IPS DF 6.9 (cell line): ENCODE data around the gene IFNL1.

Experiments used
- DNase-seq: peaks from one replicate; pipeline ENCODE4 v3.0.0-alpha.2; 2013; ENCODE audit warnings: low read depth, low spot score
- H3K27ac ChIP-seq: one replicate; pipeline ENCODE4 v1.5.1; 2013; ENCODE audit warnings: low read length, control low read depth
- H3K27me3 ChIP-seq: 2 replicates; pipeline ENCODE4 v1.6.1; 2013; ENCODE audit warnings: mild to moderate bottlenecking, low read length; ENCODE audit not compliant: control insufficient read depth, insufficient read depth
- H3K36me3 ChIP-seq: 2 replicates; pipeline ENCODE4 v1.6.1; 2013; ENCODE audit warnings: low read length; ENCODE audit not compliant: control insufficient read depth, insufficient read depth
- H3K4me1 ChIP-seq: 2 replicates; pipeline ENCODE4 v1.6.1; 2013; ENCODE audit warnings: low read length; ENCODE audit not compliant: control insufficient read depth, insufficient read depth
- H3K4me3 ChIP-seq: 2 replicates; pipeline ENCODE4 v1.5.1; 2013; ENCODE audit warnings: mild to moderate bottlenecking, low read length
- H3K9me3 ChIP-seq: 2 replicates; pipeline ENCODE4 v1.6.1; 2013; ENCODE audit warnings: low read length, inconsistent platforms; ENCODE audit not compliant: control insufficient read depth, insufficient read depth
- WGBS: extraction: QIAGEN DNeasy Blood & Tissue Kit; methylation state at CpG from one replicate; pipeline ENCODE4 v1.1.7; 2013; ENCODE audit warnings: mixed read lengths, missing lambda C conversion rate; ENCODE audit not compliant: insufficient read length, insufficient coverage; 5-methylcytosine and 5-hydroxymethylcytosine counted together

IFNL1 gene

DNA sequence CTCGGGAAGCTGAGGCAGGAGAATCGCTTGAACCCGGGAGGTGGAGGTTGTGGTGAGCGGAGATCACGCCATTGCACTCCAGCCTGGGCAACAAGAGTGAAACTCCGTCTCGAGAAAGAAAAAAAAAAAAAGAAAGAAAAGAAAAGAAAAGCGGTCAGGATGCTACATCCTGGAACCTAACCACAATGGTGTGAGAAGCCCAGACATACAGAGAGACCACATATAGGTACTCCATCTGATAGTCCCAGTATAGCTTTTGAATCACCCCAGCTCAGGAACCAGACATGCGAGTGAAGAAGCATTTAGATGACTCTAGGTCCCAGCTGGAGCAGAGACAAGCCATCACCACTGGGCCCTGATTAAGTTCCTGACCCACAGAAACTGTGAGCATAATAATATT lies 3.2 kb downstream of the IFNL1 start:
- H3K27ac ChIP-seq, result no peak overlapping the region
- H3K4me3 ChIP-seq, result no peak overlapping the region
- no CpG with 5 or more reads among the region's 9 CpGs for WGBS
- DNase-seq, result no peak
- no peaks in the 10 kb centered on the region for H3K36me3 ChIP-seq
- no peaks in the 10 kb centered on the region for H3K4me1 ChIP-seq
- H3K9me3 ChIP-seq, result no peaks in the 10 kb centered on the region
- H3K27me3 ChIP-seq, result no peaks in the 10 kb centered on the region

DNA sequence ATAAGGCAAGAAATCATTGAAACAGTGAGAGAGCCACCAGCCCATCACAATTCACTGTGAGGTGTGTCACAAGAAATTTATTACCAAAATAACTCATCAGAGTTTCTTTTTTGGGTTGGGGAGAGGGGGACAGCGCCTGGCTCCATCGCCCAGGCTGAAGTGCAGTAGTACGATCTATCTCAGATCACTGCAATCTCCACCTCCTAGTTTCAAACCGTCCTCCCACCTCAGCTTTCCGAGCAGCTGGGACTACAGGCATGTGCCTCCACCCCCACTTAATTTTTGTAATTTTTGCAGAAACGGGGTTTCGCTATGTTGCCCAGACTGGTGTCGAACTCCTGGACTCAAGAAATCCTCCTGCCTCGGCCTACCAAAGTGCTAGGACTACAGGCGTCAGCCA lies 3.6 kb downstream of the IFNL1 start:
- WGBS, result no CpG with 5 or more reads among the region's 10 CpGs
- H3K36me3 ChIP-seq, result no peaks in the 10 kb centered on the region
- H3K4me1 ChIP-seq, result no peaks in the 10 kb centered on the region
- DNase-seq, result no peak
- no peak overlapping the region for H3K27ac ChIP-seq
- no peaks in the 10 kb centered on the region for H3K9me3 ChIP-seq
- no peaks in the 10 kb centered on the region for H3K27me3 ChIP-seq
- H3K4me3 ChIP-seq, result no peak overlapping the region

DNA sequence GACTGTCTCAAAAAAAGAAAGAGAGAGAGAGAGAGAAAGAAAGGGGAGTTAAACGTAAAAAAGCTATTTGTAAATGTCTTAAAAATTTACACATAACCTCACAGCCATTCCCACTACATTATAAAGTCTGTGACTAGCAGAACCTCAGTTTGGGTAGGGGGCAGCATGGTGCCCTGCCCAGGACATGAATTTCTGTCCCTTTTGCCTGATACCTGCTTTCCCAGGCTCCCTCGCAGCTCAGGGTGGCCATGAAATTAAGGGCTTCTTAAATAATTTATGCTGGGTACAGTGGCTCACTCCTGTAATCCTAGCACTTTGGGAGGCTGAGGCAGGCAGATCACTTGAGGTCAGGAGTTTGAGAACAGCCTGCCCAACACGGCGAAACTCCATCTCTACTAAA lies 4.8 kb downstream of the IFNL1 start:
- no CpG with 5 or more reads among the region's 4 CpGs for WGBS
- H3K4me3 ChIP-seq, result no peak overlapping the region

DNA sequence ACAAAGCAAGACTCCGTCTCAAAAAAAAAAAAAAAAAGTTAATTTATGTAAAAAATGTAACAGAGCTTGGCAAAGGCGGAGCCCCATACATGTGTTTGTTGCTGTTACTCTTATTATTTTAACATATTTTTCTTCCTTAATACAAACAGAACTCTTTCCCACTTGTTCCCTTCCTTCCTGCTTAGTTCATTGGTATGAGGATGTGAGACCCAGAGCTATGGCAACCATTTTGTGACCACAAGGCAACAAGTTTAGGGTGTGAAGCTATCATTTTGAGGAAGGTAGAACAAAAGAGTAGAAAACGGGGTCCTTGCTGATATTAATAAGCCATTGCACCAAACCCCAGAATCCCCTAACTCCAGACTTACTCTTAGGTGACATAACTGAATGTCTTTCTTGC lies 5.4 kb downstream of the IFNL1 start:
- WGBS, result no CpG with 5 or more reads among the region's 3 CpGs
- H3K9me3 ChIP-seq, result no peaks in the 10 kb centered on the region

More for the DNA sequence above, 4.8 kb downstream of the IFNL1 start:
- DNase-seq, result no peak
- peaks cover 4% of the 10 kb centered on the region; the same call in 1 of the 2 replicates for H3K4me1 ChIP-seq
- H3K27ac ChIP-seq, result no peak overlapping the region
- H3K9me3 ChIP-seq, result no peaks in the 10 kb centered on the region
- H3K36me3 ChIP-seq, result no peaks in the 10 kb centered on the region
- H3K27me3 ChIP-seq, result no peaks in the 10 kb centered on the region

GRCh38 chr19:39303373-39304184 lies 7.4 kb downstream of the IFNL1 start:
- no peaks in the 10 kb centered on the region for H3K9me3 ChIP-seq
- no peaks in the 10 kb centered on the region for H3K27me3 ChIP-seq
- WGBS, result no CpG with 5 or more reads among the region's 10 CpGs
- H3K4me3 ChIP-seq, result no peak overlapping the region
- DNase-seq, result no peak
- H3K27ac ChIP-seq, result no peak overlapping the region
- H3K4me1 ChIP-seq, result peaks cover 7% of the 10 kb centered on the region
- H3K36me3 ChIP-seq, result no peaks in the 10 kb centered on the region

More for the DNA sequence above, 5.4 kb downstream of the IFNL1 start:
- peaks cover 4% of the 10 kb centered on the region; the same call in 1 of the 2 replicates for H3K4me1 ChIP-seq
- no peaks in the 10 kb centered on the region for H3K27me3 ChIP-seq
- DNase-seq, result no peak
- H3K36me3 ChIP-seq, result no peaks in the 10 kb centered on the region
- no peak overlapping the region for H3K27ac ChIP-seq
- no peak overlapping the region for H3K4me3 ChIP-seq

- no peaks in the 10 kb centered on the region for H3K27me3 ChIP-seq
- no peaks in the 10 kb centered on the region for H3K36me3 ChIP-seq
These were observed 7.9 kb downstream of the IFNL1 start for GRCh38 chr19:39304185-39304513.

GRCh38 chr19:39304701-39305571 lies 8.7 kb downstream of the IFNL1 start:
- H3K9me3 ChIP-seq, result no peaks in the 10 kb centered on the region
- H3K4me3 ChIP-seq, result no peak overlapping the region
- no CpG with 5 or more reads among the region's 6 CpGs for WGBS
- H3K4me1 ChIP-seq, result peaks cover 10% of the 10 kb centered on the region
- H3K27me3 ChIP-seq, result no peaks in the 10 kb centered on the region
- no peak for DNase-seq
- H3K36me3 ChIP-seq, result no peaks in the 10 kb centered on the region
- no peak overlapping the region for H3K27ac ChIP-seq

More at GRCh38 chr19:39304185-39304513, 7.9 kb downstream of the IFNL1 start:
- H3K4me3 ChIP-seq, result no peak overlapping the region
- peaks cover 10% of the 10 kb centered on the region for H3K4me1 ChIP-seq
- no peak for DNase-seq
- H3K27ac ChIP-seq, result no peak overlapping the region
- H3K9me3 ChIP-seq, result no peaks in the 10 kb centered on the region

DNA sequence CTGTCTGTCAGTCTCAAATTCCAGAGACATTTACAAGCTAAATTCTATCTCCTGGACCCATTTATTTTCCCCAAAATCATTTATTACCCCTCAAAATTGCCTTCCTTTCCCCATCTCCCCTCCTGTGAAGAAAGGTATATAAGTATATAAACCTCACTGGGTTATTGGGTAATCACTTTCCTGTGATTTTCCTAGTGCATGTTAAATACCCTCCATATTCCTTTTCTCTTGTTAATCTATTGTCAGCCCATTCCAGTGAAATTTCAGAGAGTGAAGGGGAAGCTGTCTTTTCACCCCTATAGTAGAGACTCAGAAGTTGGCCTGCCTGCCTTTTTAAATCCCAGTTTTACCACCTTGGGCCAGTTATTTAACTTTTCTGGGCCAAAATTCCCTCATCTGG lies 9.9 kb downstream of the IFNL1 start:
- no peaks in the 10 kb centered on the region for H3K36me3 ChIP-seq
- H3K4me3 ChIP-seq, result no peak overlapping the region
- no peak overlapping the region for H3K27ac ChIP-seq
- H3K9me3 ChIP-seq, result no peaks in the 10 kb centered on the region
- H3K27me3 ChIP-seq, result no peaks in the 10 kb centered on the region
- DNase-seq, result no peak
- H3K4me1 ChIP-seq, result peaks cover 10% of the 10 kb centered on the region

- H3K9me3 ChIP-seq, result no peaks in the 10 kb centered on the region
- H3K36me3 ChIP-seq, result no peaks in the 10 kb centered on the region
- H3K27ac ChIP-seq, result no peak overlapping the region
- H3K4me3 ChIP-seq, result peak overlapping the region; percentile 68; the same call in 1 of the 2 replicates
- no CpG with 5 or more reads among the region's 71 CpGs for WGBS
- H3K4me1 ChIP-seq, result peaks cover 10% of the 10 kb centered on the region
- no peaks in the 10 kb centered on the region for H3K27me3 ChIP-seq
- DNase-seq, result no peak
These were observed 11.0 kb downstream of the IFNL1 start for GRCh38 chr19:39307046-39307821.

GRCh38 chr19:39307822-39308530 lies 11.8 kb downstream of the IFNL1 start:
- Histone ChIP-seq H3K27me3 (no peaks in the 10 kb centered on the region), H3K4me3 (peak overlapping the region; percentile 68; the same call in 1 of the 2 replicates), H3K36me3 (no peaks in the 10 kb centered on the region), H3K9me3 (no peaks in the 10 kb centered on the region), H3K27ac (no peak overlapping the region), H3K4me1 (peaks cover 10% of the 10 kb centered on the region)
- WGBS, result no CpG with 5 or more reads among the region's 82 CpGs
- no peak for DNase-seq
